HG02798 (cell line): ENCODE measurements around the gene PARP6.
A peak's percentile ranks its signal among the peaks of the same experiment; 100 is the strongest.

Experiments
- ATAC-seq: cut with Tn5 transposase; IDR thresholded peaks from one replicate; pipeline ENCODE4 v1.9.1; 2021; ENCODE audit warnings: mild to moderate bottlenecking; ENCODE audit not compliant: unreplicated experiment, poor library complexity

The PARP6 gene

GRCh38 chr15:72272213-72272996 lies at the start of gene PARP6:
Gene PARP6 (minus strand): TSS chr15:72272554. CDS start chr15:72267477, 5,077 bp downstream.
- ATAC-seq = peak; percentile 97

- ATAC-seq = peak; percentile 72
Observed at GRCh38 chr15:72319985-72320671, 47.8 kb upstream of the PARP6 start, which contains the start of gene CELF6. Gene CELF6 (minus strand): TSS chr15:72320157. CDS start chr15:72319874, 283 bp downstream.

GRCh38 chr15:72319360-72319984 lies 47.1 kb upstream of the PARP6 start:
- peak; percentile 31 for ATAC-seq

GRCh38 chr15:72318408-72318942 lies 46.1 kb upstream of the PARP6 start:
- no peak for ATAC-seq

GRCh38 chr15:72315706-72316370 lies 43.5 kb upstream of the PARP6 start:
- no peak for ATAC-seq

- no peak for ATAC-seq
Observed at GRCh38 chr15:72313881-72314280, 41.5 kb upstream of the PARP6 start.

GRCh38 chr15:72313448-72313840 lies 41.1 kb upstream of the PARP6 start:
- ATAC-seq = no peak

- peak; percentile 66 for ATAC-seq
Observed at GRCh38 chr15:72312605-72313447, 40.5 kb upstream of the PARP6 start.

- no peak for ATAC-seq
Observed at GRCh38 chr15:72307026-72307425, 34.7 kb upstream of the PARP6 start.

GRCh38 chr15:72306211-72306785 lies 33.9 kb upstream of the PARP6 start:
- no peak for ATAC-seq

GRCh38 chr15:72304596-72304995 lies 32.2 kb upstream of the PARP6 start:
- ATAC-seq = no peak

- no peak for ATAC-seq
Observed at GRCh38 chr15:72302955-72303354, 30.6 kb upstream of the PARP6 start.

- ATAC-seq = no peak
Observed at GRCh38 chr15:72289597-72290325, 17.4 kb upstream of the PARP6 start.

GRCh38 chr15:72288796-72289596 lies 16.6 kb upstream of the PARP6 start:
- ATAC-seq = no peak

- ATAC-seq = no peak
Observed at GRCh38 chr15:72285927-72286516, 13.7 kb upstream of the PARP6 start.

GRCh38 chr15:72285402-72285801 lies 13.0 kb upstream of the PARP6 start:
- no peak for ATAC-seq

- ATAC-seq = no peak
Observed at GRCh38 chr15:72284781-72285180, 12.4 kb upstream of the PARP6 start.
